K562 (cell line): Measurements from ENCODE around the gene TRIM10.

Source experiments
- BHLHE40 ChIP-seq: IDR thresholded peaks from 2 replicates; pipeline ENCODE4 v1.6.1; 2011; ENCODE audit warnings: low read length, improper control_type of control experiment
- CC2D1A ChIP-seq: fragments of 450-650 bp; IDR thresholded peaks from 2 replicates; pipeline ENCODE4 v1.6.1; 2017; ENCODE audit warnings: mild to moderate bottlenecking
- CTCF ChIP-seq, 3 experiments: IDR thresholded peaks in 2 of 3; conservative IDR thresholded peaks in 1 of 3; 2 replicates each; pipeline ENCODE4 v1.5.1; 2011 to 2012; ENCODE audit warnings: low read length in 3 of 3, mild to moderate bottlenecking in 3 of 3, control low read depth in 2 of 3, improper control_type of control experiment in 1 of 3, inconsistent platforms in 1 of 3, low read depth in 1 of 3, mixed read lengths in 1 of 3, moderate library complexity in 1 of 3; ENCODE audit not compliant: insufficient read depth in 2 of 3
- HNRNPUL1 ChIP-seq: fragments of 200-400 bp; formaldehyde crosslinking; IDR thresholded peaks from 2 replicates; pipeline ENCODE4 v1.6.1; 2017; ENCODE audit warnings: low read length
- JUND ChIP-seq, 2 experiments: IDR thresholded peaks; 2 replicates in 1 of 2; 3 replicates in 1 of 2; pipeline ENCODE4 v1.6.1; 2011; ENCODE audit warnings: borderline replicate concordance in 2 of 2, low read depth in 2 of 2, low read length in 2 of 2, improper control_type of control experiment in 1 of 2, missing biosample characterization in 1 of 2, missing genetic modification characterization in 1 of 2, missing genetic modification reagents in 1 of 2
- MAX ChIP-seq: sonication (generic); formaldehyde crosslinking; IDR thresholded peaks from 2 replicates; pipeline ENCODE4 v1.9.0; 2022; ENCODE audit warnings: mild to moderate bottlenecking, missing genetic modification reagents
- POLR2A ChIP-seq: fragments of 450-650 bp; conservative IDR thresholded peaks from 2 replicates; pipeline ENCODE4 v1.6.1; 2016
- TEAD2 ChIP-seq: fragments of 450-650 bp; IDR thresholded peaks from 2 replicates; pipeline ENCODE4 v1.6.1; 2016; ENCODE audit warnings: missing genetic modification characterization, control low read depth, missing compliant biosample characterization
- TEAD4 ChIP-seq, 2 experiments: sonication (generic) in 1 of 2; formaldehyde crosslinking in 1 of 2; IDR thresholded peaks; 2 replicates each; pipeline versions ENCODE4 v1.6.1 to v1.8.0; 2012 to 2022; ENCODE audit warnings: borderline replicate concordance in 1 of 2, inconsistent platforms in 1 of 2, low read length in 1 of 2, mild to moderate bottlenecking in 1 of 2, missing genetic modification reagents in 1 of 2
- ZBTB11 ChIP-seq, 3 experiments: fragments of 200-800 bp in 1 of 3; fragments of 250-450 bp in 1 of 3; fragments of 450-650 bp in 1 of 3; sonication (Bioruptor Pico) in 1 of 3; sonication (Bioruptor generic) in 1 of 3; formaldehyde crosslinking in 1 of 3; IDR thresholded peaks; 2 replicates each; pipeline versions ENCODE4 v1.6.1 to v1.8.0; 2016 to 2022; ENCODE audit warnings: mild to moderate bottlenecking in 2 of 3, missing genetic modification characterization in 2 of 3, missing compliant biosample characterization in 1 of 3, moderate library complexity in 1 of 3
- ZNF274 ChIP-seq: IDR thresholded peaks from 2 replicates; pipeline ENCODE4 v1.6.1; 2011; ENCODE audit warnings: low read depth, mild to moderate bottlenecking, low read length, moderate library complexity, borderline replicate concordance

- TF ChIP-seq BHLHE40, result no peak
- no peak for TF ChIP-seq ZBTB11 (CRISPR knock-in tag; IDR thresholded peaks at IDR 0.05)
- no peak for TF ChIP-seq POLR2A
- TF ChIP-seq JUND (IDR thresholded peaks at IDR 0.05; ENCODE audit: borderline replicate concordance, low read depth, low read length), result no peak
- TF ChIP-seq JUND (tag; IDR thresholded peaks at IDR 0.05; ENCODE audit: borderline replicate concordance, low read depth, low read length), result no peak
- no peak for TF ChIP-seq ZNF274
- no peak for TF ChIP-seq CTCF (IDR thresholded peaks at IDR 0.05 in 2 of 3, conservative IDR thresholded peaks at IDR 0.05 in 1 of 3; ENCODE audit: insufficient read depth in 2 of 3, low read depth in 1 of 3, low read length in 3 of 3)
- TF ChIP-seq CC2D1A, result no peak
- no peak for TF ChIP-seq HNRNPUL1
- TF ChIP-seq TEAD2, result no peak
- TF ChIP-seq TEAD4 (IDR thresholded peaks at IDR 0.05; ENCODE audit: low read length), result no peak
- no peak for TF ChIP-seq TEAD4 (CRISPR knock-in tag; IDR thresholded peaks at IDR 0.05; ENCODE audit: borderline replicate concordance)
- TF ChIP-seq MAX (CRISPR knock-in tag), result no peak
Observed at GRCh38 chr6:30135757-30136156, 25.3 kb downstream of the TRIM10 start, which contains the start of gene TRIM40.
